SH-SY5Y (cell line): ENCODE data around the gene KSR1.

Source experiments
- GATA2 ChIP-seq: IDR thresholded peaks from 2 replicates; pipeline ENCODE4 v1.6.1; 2011; ENCODE audit warnings: mild to moderate bottlenecking, low read depth, low read length
- GATA3 ChIP-seq: IDR thresholded peaks from 2 replicates; pipeline ENCODE4 v1.6.1; 2011; ENCODE audit warnings: low read depth, mild to moderate bottlenecking, low read length, moderate library complexity

KSR1 gene

DNA sequence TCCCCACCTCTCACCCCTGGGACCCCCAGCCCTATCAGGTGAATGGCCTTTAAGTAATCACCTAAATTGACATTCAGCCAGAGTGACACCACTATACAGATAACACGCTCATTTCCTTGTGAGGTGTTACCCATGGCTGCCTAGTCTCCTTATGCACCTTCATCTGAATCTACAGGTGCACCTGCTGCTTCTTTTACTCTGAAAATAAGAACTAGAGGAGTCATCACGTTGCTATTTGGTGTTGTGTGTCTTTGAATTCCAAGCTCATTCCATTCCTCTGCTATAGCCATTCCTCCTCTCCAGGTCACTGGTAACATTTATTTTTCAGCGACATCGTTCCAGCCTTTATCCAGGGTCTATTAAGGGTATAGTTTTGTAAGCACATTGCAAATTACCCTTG lies 184.5 kb downstream of the KSR1 start:
- no peak for TF ChIP-seq GATA3
- TF ChIP-seq GATA2: no peak

DNA sequence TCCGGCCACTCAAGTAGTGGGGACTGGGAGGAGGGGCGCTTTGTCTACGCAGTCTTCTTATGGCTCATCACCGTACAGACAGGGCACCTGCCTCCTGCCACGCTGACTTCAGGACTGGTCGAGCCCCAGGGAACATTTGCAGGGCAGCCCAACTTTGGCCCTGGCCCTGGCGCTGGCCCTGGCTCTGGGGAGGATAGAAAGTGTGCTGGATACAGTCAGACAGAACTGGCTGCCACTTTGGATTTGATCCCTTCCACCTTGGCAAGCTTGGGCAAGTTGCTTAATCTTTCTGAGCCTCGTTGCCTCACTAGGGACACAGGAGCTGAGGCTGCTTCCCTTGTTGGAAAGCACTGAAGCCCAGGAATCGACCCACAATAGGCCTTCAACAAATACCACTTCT lies 188.3 kb downstream of the KSR1 start:
- no peak for TF ChIP-seq GATA2
- TF ChIP-seq GATA3: no peak

DNA sequence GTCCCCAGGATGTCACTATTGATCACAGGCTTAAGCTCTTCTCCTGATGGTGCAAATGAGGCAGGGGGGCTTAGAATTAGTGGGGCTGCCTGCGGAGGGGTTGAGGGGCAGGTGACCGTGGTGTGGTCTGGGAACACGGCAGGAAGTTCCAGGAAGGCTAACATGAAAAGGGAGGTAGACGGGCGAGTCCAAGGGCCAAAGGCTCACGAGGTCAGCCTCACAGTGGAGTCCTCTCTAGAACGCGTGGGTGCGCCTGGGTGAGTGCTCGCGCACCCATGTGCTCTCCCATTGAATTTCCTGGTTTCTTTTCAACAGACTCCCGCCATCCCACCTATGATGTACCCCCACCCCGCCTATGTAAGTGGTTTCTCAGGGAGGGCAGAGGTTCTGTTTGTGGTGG lies 190.0 kb downstream of the KSR1 start:
- TF ChIP-seq GATA3 (no peak), GATA2 (no peak)

DNA sequence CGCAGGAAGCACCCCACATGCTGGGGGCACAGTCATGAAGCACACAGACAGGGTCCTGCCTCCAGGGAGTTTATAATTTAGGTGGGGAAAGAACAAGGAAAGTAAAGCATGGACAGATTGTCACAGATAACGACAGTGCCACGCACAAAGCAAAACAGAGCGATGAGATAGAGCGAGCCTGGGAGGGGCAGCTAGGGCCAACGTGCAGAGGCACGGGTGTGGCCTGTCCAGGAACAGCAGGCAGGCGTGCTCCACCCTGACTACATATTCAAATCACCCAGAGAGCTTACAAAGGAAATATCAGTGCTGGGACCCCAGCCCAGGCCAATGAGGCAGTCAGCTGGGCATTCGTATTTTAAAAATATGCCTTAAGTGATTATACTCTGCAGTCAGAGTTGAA lies 191.5 kb downstream of the KSR1 start:
- TF ChIP-seq GATA3: no peak

DNA sequence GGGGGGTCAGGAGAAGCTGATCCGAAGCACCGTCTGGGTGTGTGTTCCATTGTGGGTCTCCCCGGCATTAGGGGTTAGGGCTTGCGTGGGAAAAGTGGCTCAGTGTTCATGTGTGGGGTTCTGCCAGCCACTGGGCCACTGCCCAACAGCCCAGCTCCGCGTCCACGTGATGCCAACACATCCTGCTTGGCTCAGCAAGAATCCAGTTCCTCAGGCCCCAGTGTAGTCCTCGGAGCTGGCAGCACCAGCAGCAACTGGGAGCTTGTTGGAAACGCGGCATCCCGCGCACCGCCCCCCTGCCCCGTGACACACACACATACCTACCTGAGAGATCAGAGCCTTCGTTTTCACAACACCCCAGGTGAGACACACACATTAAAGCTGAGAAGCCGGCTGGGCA lies 193.7 kb downstream of the KSR1 start:
- no peak for TF ChIP-seq GATA3
- TF ChIP-seq GATA2: no peak

DNA sequence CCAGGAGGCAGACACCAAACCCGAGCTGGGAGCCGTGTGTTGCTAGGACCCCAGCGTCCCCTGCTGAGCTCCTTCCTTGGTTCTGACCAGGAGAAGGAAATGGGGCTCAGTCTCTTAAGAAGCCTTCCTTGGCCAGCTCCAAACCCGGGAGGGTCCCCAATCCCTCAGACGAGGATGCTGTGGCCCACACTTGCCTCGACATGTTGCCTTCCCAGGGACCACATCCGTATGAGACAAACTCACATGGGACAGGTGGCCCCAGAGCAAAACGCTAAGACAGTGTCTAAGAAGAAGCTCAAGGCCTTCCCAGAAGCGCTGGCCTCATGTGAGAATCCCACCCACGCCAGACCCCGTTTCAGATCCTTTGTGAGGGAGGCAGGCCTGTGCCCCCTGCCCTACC lies 194.6 kb downstream of the KSR1 start:
- no peak for TF ChIP-seq GATA2
- no peak for TF ChIP-seq GATA3

DNA sequence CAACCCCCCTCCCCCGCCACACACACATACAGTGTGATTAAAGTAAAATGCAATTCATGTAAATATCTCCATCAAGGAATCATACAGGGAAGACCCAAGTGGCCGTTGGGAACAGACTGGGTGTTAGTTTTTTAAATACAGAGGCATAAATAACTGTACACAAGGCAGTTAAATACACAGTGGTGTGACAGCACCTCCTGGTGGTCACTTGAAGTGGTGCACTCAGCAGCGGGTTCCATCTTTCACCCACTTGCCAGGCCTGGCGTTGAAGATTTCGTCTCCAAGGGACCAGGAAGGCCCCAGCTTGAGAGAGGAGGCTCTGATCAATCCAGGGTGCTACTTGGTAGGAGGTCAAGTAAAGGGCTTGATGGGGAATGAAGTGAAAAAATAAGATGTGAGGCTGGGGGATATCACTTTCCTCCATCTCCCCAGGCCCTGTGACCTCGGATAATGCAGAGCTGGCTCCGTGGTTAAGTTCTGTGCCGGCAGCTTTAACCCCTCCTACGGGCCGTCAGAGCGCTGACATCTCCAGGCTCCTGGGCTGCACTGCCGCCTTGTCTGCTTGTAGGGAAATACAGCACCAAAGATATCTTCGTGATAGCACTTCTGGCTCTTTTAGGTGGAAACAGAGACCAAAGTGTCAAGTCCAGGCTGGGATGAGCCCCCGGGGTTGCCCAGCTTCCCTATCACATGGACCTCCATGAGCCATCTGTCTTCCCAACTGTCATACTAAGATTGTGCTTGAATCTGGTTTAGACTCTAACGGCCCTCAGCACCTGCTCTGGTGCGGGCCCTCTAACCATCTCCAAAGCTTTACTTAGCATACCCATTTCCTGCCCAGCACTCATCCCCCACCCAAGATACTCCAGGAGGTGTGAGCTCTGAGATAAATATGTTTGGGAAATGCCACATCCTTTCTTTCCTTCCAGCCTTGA lies 195.4 kb downstream of the KSR1 start:
- TF ChIP-seq GATA2 (no peak), GATA3 (no peak)

DNA sequence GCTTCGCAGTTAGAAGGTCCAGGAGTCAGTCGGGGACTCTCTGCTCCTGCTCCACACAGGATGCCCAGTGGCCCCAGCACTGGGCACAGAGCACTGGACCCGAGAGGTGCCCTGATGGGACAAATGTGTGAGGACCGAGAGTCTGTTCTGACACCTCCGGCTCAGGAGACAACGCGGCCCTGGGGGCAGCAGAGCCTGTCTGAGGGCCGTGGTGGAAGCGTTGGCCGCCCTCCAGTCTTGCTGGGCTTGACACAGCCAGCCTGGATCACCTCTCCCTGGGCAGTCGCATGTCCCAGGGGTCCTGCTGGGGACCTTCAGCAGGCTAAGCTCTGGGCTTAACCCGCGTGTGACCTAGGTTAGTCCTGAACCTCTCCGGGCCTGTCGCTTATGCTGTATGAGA lies 197.9 kb downstream of the KSR1 start:
- no peak for TF ChIP-seq GATA2
- TF ChIP-seq GATA3: no peak

DNA sequence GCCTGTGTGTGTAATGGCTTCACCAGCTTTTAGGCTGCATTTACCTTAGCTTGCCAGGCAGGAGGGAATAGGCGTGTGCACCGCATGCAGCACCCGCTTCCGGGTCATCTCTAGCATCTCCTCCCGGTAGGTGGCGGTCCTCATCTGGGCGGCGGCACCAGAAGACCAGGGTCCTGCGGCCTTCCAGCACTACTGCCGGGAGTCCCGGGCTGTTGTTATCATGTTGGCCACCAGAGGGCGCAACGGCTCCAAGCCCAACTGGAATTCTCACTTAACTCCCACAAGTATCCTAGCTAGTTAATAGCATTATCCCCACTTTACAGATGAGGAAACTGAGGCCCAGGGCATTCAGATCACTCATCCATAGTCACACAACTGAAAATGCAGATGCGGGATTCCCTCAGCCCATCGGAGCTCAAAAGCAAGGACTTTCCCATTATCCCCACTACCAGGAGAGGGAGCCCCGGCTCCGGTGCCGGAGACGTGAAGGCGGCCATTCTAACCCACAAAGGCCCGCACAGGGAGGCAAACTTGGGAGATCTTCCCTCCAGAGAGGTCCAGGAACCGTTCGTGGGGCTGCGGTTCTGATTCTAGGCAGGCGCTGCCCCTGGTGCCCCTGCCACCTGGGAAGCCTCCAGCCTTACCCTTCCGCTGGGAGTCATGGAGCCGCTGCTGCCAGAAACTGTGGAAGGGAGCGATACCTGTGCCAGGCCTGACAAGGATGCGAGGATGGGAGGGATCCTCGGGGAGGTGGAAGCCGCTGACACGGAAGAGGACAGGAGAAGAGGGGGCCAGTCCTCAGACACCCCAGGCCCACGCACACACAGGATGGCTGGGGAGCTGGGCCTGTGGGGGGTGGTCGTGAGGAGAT lies 198.6 kb downstream of the KSR1 start:
- TF ChIP-seq GATA3: no peak
- TF ChIP-seq GATA2: no peak

DNA sequence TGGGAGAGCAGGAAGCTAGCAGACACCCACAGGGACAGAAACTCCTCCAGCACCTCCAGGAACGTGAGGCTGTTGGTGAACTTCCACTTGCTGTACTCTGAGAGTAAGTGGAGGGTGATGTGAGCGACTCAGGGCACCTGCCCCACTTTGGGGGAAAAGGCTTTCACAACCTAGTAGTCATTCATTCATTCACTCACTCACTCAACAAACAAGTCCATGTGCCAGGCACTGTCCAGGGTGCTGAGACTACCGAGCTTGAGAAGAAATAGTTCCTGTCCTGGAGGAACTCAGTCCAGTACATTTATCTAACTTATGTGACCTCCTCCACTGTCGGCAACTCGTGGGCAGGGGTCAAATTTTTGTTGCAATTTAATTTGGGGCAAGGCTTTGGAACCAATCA lies 201.4 kb downstream of the KSR1 start:
- TF ChIP-seq GATA2: no peak
- TF ChIP-seq GATA3: no peak

DNA sequence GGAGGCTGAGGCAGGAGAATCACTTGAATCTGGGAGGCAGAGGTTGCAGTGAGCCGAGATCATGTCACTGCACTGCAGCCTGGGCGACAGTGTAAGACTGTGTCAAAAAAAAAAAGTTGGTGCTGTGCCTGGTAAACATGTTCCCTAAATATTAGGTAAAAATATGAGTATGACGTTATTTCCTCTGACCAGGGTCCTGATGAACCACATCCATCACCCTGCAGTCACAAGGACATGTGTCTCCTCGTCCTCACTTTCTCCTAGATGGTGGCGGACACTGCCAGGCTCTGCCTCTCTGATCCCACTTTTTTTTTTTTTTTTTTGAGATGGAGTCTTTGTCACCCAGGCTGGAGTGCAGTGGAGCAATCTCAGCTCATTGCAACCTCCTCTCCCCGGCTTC lies 203.4 kb downstream of the KSR1 start:
- no peak for TF ChIP-seq GATA3
- no peak for TF ChIP-seq GATA2

DNA sequence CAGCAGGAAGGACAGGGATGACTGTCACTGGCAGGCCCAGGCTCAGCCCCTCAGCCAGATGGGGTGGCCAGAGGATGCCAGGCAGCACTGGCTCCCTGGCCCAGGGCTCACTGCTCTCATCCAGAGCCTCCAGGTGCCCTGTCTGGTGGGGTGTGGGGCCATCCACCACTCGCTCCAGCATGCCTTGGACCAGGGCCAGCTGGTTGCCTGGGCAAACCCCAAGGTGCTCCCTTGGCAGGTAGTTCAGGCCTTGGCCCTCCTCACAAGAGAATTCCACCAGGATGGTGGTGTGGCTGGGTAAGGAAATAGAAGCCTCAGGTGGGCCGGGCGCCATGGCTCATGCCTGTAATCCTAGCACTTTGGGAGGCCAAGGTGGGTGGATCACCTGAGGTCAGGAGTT lies 204.2 kb downstream of the KSR1 start:
- TF ChIP-seq GATA2 (no peak), GATA3 (no peak)

DNA sequence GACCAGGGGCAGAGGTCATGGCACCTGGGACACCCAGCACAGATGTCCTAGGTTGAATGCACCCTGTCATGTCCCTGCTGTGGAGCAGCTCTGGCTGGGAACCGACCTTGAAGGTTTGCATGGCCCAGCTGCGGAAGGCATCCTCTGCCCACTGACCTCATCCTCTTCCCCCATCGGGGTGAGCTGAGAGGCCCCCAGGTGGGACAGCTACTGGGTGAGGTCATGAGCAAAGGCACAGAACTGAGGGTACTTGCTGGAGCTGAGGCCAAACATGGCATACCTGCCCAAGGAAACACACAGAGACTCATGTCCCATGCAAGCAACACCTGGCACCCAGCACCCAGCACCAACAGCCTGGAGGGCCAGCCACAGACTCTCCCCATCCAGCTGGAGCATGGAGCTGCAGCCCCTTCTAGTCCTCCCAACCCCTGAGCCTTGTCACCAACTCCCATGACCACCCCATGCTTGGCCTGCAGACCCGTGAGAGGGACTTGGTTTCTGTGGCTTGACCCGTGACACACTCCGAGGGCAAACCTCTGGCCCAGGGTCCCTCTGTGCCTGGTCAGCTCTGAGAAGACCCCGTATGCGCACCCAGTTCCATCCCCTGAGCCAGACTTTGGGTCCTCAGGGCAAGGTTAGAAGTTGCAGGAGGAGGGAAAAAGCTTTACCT lies 207.8 kb downstream of the KSR1 start:
- TF ChIP-seq GATA3 (no peak), GATA2 (no peak)

DNA sequence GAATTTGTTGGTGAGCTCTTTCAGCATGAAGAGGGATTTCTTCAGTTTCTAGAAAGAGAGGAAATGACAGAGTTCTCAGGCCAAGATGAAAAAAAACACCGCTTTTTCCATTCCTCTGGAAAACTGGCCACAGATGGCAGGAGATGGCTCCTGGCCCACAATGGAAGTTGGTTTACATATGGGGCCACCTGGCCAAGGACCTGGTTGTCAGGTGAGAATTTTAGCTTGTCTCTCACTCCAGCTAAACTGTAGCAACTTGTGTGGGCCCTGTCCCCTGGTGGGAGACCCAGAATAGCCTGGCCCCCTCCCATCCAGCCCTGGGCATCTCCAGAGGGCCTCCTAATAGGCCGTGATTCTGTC lies 208.3 kb downstream of the KSR1 start:
- TF ChIP-seq GATA3 (no peak), GATA2 (no peak)
